Fibroblast of the aortic adventitia (primary cell): ENCODE measurements around the gene BST2. TPM values are rescaled to one million over a fixed set of nuclear protein-coding genes. Genes with fewer than 3 reads are reported as not detected.

ENCODE experiments used
- DNase-seq: peaks from one replicate; pipeline ENCODE4 v3.0.0-alpha.2; 2010; ENCODE audit warnings: low read depth
- H3K4me3 ChIP-seq: 2 replicates; pipeline ENCODE4 v1.5.1; 2011; ENCODE audit warnings: low read depth, mild to moderate bottlenecking, control low read depth, low read length, moderate library complexity
- CTCF ChIP-seq: IDR thresholded peaks from 2 replicates; pipeline ENCODE4 v1.5.1; 2011; ENCODE audit warnings: mild to moderate bottlenecking, low read length, control low read depth, inconsistent platforms; ENCODE audit not compliant: insufficient read depth
- total RNA-seq: library from RNA; depleted of rRNA; stranded (reverse); fragments of >200 nt; gene quantifications from 2 replicates; pipeline ENCODE4 v1.2.3, GENCODE V29; 2012; ENCODE audit warnings: low replicate concordance

BST2 gene
- total RNA-seq, 1 donor: 9.8 TPM

- no peak for DNase-seq
- TF ChIP-seq CTCF: peak; percentile 35
- H3K4me3 ChIP-seq: no peak overlapping the region
Measured at GRCh38 chr19:17394891-17395415, 10.5 kb downstream of the BST2 start.

GRCh38 chr19:17393914-17394313, 11.5 kb downstream of the BST2 start, which contains the start of gene CCDC194:
TSS of gene CCDC194 (minus strand) at chr19:17394196. CDS start at chr19:17394158, 38 bp downstream.
- no peak for TF ChIP-seq CTCF
- no peak within 1 kb of the TSS for H3K4me3 ChIP-seq
- no peak for DNase-seq

- no peak for TF ChIP-seq CTCF
- no peak for DNase-seq
- H3K4me3 ChIP-seq: no peak overlapping the region
Measured at GRCh38 chr19:17393002-17393401, 12.4 kb downstream of the BST2 start.

GRCh38 chr19:17391371-17392151, 13.9 kb downstream of the BST2 start:
- DNase-seq: no peak
- TF ChIP-seq CTCF: no peak
- H3K4me3 ChIP-seq: peak overlapping the region; percentile 31

GRCh38 chr19:17390665-17391370, 14.6 kb downstream of the BST2 start:
- TF ChIP-seq CTCF: peak; percentile 62
- DNase-seq: peak; percentile 83
- H3K4me3 ChIP-seq: peak overlapping the region; percentile 65

GRCh38 chr19:17389957-17390664, 15.3 kb downstream of the BST2 start:
- peak overlapping the region; percentile 65 for H3K4me3 ChIP-seq
- TF ChIP-seq CTCF: no peak
- no peak for DNase-seq
